HG03571 (cell line): Measurements from ENCODE around the gene CACNA1S.

Experiments used
- ATAC-seq: cut with Tn5 transposase; IDR thresholded peaks from one replicate; pipeline ENCODE4 v1.9.1; 2021; ENCODE audit not compliant: unreplicated experiment

Gene CACNA1S

DNA sequence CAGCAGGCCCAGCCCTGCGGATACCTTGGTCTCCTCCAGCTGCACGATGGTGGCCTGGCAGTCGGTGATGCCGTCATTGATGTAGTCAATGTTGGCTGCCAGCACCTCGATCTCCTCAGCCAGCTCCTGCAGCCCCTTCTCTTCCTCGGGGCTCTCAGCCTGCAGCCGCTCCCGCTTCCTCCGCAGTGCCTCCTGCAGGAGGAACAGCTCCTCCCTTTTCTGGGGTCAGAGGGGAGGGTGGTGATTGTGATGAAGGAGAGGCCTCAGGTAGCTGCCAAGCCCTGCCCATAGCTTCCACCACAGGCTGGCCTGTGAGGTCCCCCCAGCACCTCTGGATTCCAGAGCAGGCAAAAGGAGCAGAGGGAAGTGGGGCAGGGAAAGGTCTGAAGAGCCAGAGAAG, 122.1 kb downstream of the CACNA1S start:
- ATAC-seq, result no peak
